ENCODE results near the gene ANKRD35.
"Not testable (repeated sequence)": the region's sequence is repeated elsewhere in the genome, so short reads cannot be mapped to it uniquely, and the experiment has no call there.

ANKRD35 gene, protein sequence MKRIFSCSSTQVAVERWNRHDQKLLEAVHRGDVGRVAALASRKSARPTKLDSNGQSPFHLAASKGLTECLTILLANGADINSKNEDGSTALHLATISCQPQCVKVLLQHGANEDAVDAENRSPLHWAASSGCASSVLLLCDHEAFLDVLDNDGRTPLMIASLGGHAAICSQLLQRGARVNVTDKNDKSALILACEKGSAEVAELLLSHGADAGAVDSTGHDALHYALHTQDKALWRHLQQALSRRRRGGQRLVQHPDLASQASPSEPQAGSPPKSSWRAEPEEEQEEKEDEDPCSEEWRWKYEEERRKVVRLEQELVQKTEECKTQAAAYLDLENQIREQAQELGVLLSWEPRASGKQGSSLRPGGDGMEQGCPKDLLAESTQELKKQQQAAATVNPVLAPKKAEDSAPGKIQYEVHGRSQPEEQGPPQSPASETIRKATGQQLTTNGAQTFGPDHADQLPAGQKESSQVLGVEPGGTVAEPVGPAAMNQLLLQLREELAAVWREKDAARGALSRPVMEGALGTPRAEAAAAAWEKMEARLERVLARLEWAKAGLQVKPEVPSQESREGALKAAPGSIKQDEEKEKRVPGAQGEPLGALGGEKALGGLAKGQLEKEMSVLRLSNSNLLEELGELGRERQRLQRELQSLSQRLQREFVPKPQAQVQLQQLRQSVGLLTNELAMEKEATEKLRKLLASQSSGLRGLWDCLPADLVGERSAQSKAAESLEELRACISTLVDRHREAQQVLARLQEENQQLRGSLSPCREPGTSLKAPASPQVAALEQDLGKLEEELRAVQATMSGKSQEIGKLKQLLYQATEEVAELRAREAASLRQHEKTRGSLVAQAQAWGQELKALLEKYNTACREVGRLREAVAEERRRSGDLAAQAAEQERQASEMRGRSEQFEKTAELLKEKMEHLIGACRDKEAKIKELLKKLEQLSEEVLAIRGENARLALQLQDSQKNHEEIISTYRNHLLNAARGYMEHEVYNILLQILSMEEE

DNA sequence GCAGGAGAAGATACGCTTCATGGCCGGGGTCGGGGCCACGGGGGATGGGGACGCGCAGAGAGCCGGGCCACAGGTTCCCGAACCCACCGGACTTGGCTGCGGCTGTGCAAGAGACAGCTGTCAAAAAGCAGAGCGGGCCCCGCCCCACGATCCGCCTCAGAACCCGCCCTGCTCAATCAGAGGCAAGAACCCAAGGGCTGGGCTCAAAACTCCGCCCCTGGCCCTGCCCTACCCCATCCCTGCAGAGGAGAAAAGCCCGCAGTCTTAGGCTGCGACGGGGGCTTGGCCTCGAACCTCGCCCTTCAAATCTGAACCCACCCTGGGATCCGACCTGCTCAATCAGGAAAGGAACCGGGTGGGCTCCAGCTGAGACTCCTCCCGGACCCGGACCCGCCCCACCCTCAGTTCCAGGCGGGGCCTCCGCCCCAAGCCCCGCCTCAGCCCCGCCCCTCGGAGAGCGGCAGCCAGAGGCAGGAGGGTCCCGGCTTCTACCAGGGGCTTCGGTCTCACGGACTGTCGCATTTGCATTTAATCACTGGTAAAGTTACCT is at the start of gene ANKRD35:
Gene ANKRD35 (minus strand): TSS at position 129 of the 550 bp plus-strand sequence. CDS start 108 bp downstream, at position 21.
- peak; percentile 80 for DNase-seq
- in situ Hi-C loops (cut with HindIII; ENCODE audit: low pct_ligation_motif_present, low pct_unique_long_range_greater_than_20kb, low sequenced_read_pairs): no loop called here

DNA sequence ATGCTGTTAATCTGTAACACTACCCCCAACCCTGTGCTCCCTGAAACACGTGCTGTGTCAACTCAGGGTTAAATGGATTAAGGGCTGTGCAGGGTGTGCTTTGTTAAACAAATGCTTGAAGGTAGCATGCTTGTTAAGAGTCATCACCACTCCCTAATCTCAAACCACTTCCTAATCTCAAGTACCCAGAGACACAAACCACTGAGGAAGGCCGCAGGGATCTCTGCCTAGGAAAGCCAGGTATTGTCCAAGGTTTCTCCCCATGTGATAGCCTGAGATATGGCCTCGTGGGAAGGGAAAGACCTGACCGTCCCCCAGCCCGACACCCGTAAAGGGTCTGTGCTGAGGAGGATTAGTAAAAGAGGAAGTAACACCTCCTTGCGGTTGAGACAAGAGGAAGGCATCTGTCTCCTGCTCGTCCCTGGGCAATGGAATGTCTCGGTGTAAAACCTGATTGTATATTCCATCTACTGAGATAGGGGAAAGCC is 46.9 kb upstream of the ANKRD35 start:
- DNase-seq; in situ Hi-C loops (cut with HindIII; ENCODE audit: low pct_ligation_motif_present, low pct_unique_long_range_greater_than_20kb, low sequenced_read_pairs): not testable (repeated sequence)

DNA sequence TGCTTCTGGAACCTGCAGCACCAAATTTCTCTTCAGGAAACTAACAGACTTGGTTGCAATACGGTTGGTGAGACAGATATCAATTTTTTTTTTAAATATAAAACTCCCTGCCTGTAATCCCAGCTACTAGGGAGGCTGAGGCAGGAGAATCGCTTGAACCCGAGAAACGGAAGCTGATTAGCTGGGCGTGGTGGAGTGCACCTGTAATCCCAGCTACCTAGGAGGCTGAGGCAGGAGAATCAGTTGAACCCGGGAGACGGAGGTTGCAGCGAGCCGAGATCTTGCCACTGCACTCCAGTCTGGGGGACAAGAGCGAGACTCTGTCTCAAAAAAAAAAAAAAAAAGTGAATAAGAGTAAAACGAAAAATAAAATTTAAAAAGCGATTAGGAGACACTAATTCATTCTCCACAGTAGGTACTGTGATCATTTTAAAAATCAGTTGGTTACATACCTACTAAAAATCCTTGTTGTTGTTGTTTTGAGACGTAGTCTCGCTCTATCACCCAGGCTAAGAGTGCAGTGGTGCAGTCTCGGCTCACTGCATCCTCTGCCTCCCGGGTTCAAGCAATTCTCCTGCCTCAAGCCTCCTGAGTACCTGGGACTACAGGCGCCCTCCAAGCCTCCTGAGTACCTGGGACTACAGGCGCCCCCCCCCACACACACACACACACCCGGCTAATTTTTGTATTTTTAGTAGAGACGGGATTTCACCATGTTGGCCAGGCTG is 42.4 kb upstream of the ANKRD35 start:
- in situ Hi-C loops (cut with HindIII; ENCODE audit: low pct_ligation_motif_present, low pct_unique_long_range_greater_than_20kb, low sequenced_read_pairs): no loop called here
- DNase-seq: no peak

DNA sequence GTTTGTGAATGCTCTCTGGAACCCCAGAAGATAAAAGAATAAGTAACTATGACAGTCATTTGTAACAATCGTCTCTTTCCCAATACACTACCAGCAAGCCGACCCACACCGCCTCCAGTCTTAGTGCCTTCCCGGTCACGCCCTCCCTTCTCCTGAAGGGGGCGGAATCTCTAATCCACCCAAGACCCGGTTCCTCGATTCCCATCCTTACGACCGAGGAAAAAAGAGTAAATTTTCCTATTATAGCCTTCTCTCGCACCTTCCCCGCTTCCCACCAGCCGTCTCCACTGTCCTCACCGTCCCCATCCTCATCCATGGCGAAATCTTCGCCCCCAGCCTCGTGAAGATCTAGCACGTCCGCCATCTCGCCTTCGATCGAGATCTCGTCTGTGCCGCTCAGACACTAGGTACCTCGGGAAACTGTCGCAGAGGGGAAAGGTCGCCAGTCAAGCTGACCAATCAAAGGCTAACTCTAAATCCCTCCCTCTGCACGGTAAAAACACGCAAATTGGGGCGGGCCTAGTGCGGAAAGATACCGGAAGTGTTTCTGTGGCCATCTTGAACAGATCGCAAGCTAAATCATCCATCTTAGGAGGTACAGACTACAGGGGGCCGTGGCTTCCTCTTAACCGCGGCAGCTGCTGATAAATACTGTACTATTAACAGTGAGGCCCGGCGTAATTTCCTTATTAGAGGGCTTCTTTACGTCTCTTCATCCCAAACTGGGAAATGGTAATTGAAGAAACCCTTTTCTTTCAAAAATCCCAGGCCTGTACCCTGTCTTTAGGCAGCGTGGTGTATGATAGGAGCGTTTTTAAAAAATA is 41.6 kb upstream of the ANKRD35 start, which contains the start of gene RBM8A:
Gene RBM8A (minus strand): TSS at position 422 of the 824 bp plus-strand sequence. CDS start 58 bp downstream, at position 364.
- in situ Hi-C loops (cut with HindIII; ENCODE audit: low pct_ligation_motif_present, low pct_unique_long_range_greater_than_20kb, low sequenced_read_pairs): no loop called here
- DNase-seq: peak; percentile 99

- in situ Hi-C loops (cut with HindIII; ENCODE audit: low pct_ligation_motif_present, low pct_unique_long_range_greater_than_20kb, low sequenced_read_pairs): no loop called here
- no peak for DNase-seq
Observed at GRCh38 chr1:145926686-145927062, 41.0 kb upstream of the ANKRD35 start.

DNA sequence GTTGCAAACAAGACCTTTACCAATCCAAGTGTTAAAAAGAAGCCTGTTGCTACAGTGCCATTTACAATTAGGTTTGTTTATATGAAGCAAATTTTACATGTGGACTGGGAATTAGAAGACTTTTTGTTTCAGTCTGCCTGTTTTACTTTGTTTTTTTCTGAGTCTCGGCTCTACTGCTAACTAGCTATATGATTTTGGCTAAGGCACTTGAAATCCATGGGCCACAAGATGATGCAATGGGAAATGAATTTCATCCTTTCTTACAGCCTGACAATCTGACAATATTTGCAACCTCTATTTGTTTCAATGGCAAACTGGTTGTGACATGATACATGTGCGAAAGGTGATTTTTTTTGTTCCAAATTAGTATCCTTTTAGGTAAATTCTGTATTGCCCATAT is 36.6 kb upstream of the ANKRD35 start:
- in situ Hi-C loops (cut with HindIII; ENCODE audit: low pct_ligation_motif_present, low pct_unique_long_range_greater_than_20kb, low sequenced_read_pairs): no loop called here
- no peak for DNase-seq

- in situ Hi-C loops (cut with HindIII; ENCODE audit: low pct_ligation_motif_present, low pct_unique_long_range_greater_than_20kb, low sequenced_read_pairs); DNase-seq: not testable (repeated sequence)
Observed at GRCh38 chr1:145920297-145920696, 34.6 kb upstream of the ANKRD35 start.

GRCh38 chr1:145918992-145919939 is 33.6 kb upstream of the ANKRD35 start:
- peak; percentile 70 for DNase-seq
- in situ Hi-C loops (cut with HindIII; ENCODE audit: low pct_ligation_motif_present, low pct_unique_long_range_greater_than_20kb, low sequenced_read_pairs): no loop called here

GRCh38 chr1:145918144-145918991 is 32.7 kb upstream of the ANKRD35 start, which contains the start of gene PEX11B:
Gene PEX11B, minus strand, starts transcription at chr1:145918717. Its CDS starts 29 bp downstream, at chr1:145918688.
- in situ Hi-C loops (cut with HindIII; ENCODE audit: low pct_ligation_motif_present, low pct_unique_long_range_greater_than_20kb, low sequenced_read_pairs): no loop called here
- DNase-seq: peak; percentile 88

GRCh38 chr1:145917595-145917994 is 31.9 kb upstream of the ANKRD35 start:
- no peak for DNase-seq
- in situ Hi-C loops (cut with HindIII; ENCODE audit: low pct_ligation_motif_present, low pct_unique_long_range_greater_than_20kb, low sequenced_read_pairs): no loop called here

- in situ Hi-C loops (cut with HindIII; ENCODE audit: low pct_ligation_motif_present, low pct_unique_long_range_greater_than_20kb, low sequenced_read_pairs): no loop called here
- DNase-seq: peak; percentile 25
Observed at GRCh38 chr1:145916745-145917144, 31.1 kb upstream of the ANKRD35 start.

GRCh38 chr1:145912128-145912641 is 26.5 kb upstream of the ANKRD35 start:
- in situ Hi-C loops (cut with HindIII; ENCODE audit: low pct_ligation_motif_present, low pct_unique_long_range_greater_than_20kb, low sequenced_read_pairs): no loop called here
- no peak for DNase-seq

DNA sequence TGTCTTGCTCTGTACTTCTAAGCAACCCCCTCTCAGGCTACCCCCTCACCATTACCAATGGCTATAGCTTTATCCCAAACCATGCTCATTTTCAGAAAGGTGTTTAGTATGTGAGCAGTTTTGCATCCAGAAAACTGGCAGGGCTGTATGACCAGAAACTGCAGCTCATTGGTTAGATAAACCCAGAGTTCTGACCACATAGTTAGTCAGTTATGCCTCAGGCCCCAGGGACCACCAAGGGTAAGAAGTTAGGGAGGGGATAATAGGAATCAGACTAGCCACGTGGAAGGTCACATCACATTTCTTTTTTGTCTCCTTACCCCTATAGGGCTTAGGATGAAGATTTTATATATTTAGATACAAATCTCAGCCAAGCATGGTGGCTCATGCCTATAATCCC is 23.0 kb upstream of the ANKRD35 start:
- in situ Hi-C loops (cut with HindIII; ENCODE audit: low pct_ligation_motif_present, low pct_unique_long_range_greater_than_20kb, low sequenced_read_pairs): no loop called here
- no peak for DNase-seq

- in situ Hi-C loops (cut with HindIII; ENCODE audit: low pct_ligation_motif_present, low pct_unique_long_range_greater_than_20kb, low sequenced_read_pairs): no loop called here
- no peak for DNase-seq
Observed at GRCh38 chr1:145906954-145907753, 21.5 kb upstream of the ANKRD35 start.
